ENCODE measurements around the gene MAGEA8.
"Not testable (repeated sequence)": the region's sequence is repeated elsewhere in the genome, so short reads cannot be mapped to it uniquely, and the experiment has no call there.

MAGEA8 gene

GRCh38 chrX:149881081-149881711 is at the start of gene MAGEA8:
MAGEA8 (plus strand) TSS chrX:149881183; CDS start chrX:149884273, 3,090 bp downstream.
- no peak for DNase-seq (ENCODE audit: low spot score)

- DNase-seq (ENCODE audit: low spot score) = no peak
Observed at GRCh38 chrX:149831473-149831872, 49.5 kb upstream of the MAGEA8 start.

- DNase-seq (ENCODE audit: low spot score) = not testable (repeated sequence)
Observed at GRCh38 chrX:149836728-149837127, 44.3 kb upstream of the MAGEA8 start.

GRCh38 chrX:149837167-149837566 is 43.8 kb upstream of the MAGEA8 start:
- no peak for DNase-seq (ENCODE audit: low spot score)

- DNase-seq (ENCODE audit: low spot score) = no peak
Observed at GRCh38 chrX:149837639-149838038, 43.3 kb upstream of the MAGEA8 start.

GRCh38 chrX:149841929-149842328 is 39.1 kb upstream of the MAGEA8 start:
- DNase-seq (ENCODE audit: low spot score) = no peak

GRCh38 chrX:149845385-149845784 is 35.6 kb upstream of the MAGEA8 start:
- DNase-seq (ENCODE audit: low spot score) = no peak

- DNase-seq (ENCODE audit: low spot score) = no peak
Observed at GRCh38 chrX:149846789-149847188, 34.2 kb upstream of the MAGEA8 start.

GRCh38 chrX:149848855-149849254 is 32.1 kb upstream of the MAGEA8 start:
- no peak for DNase-seq (ENCODE audit: low spot score)

- DNase-seq (ENCODE audit: low spot score) = no peak
Observed at GRCh38 chrX:149849787-149850186, 31.2 kb upstream of the MAGEA8 start.

- no peak for DNase-seq (ENCODE audit: low spot score)
Observed at GRCh38 chrX:149851864-149852263, 29.1 kb upstream of the MAGEA8 start.

- no peak for DNase-seq (ENCODE audit: low spot score)
Observed at GRCh38 chrX:149853925-149854324, 27.1 kb upstream of the MAGEA8 start.

GRCh38 chrX:149858592-149858991 is 22.4 kb upstream of the MAGEA8 start:
- no peak for DNase-seq (ENCODE audit: low spot score)

GRCh38 chrX:149860445-149860844 is 20.5 kb upstream of the MAGEA8 start:
- DNase-seq (ENCODE audit: low spot score) = no peak

GRCh38 chrX:149865390-149865789 is 15.6 kb upstream of the MAGEA8 start:
- no peak for DNase-seq (ENCODE audit: low spot score)

- DNase-seq (ENCODE audit: low spot score) = no peak
Observed at GRCh38 chrX:149867488-149867887, 13.5 kb upstream of the MAGEA8 start.

GRCh38 chrX:149870840-149871239 is 10.1 kb upstream of the MAGEA8 start:
- no peak for DNase-seq (ENCODE audit: low spot score)

GRCh38 chrX:149871433-149871832 is 9.6 kb upstream of the MAGEA8 start:
- DNase-seq (ENCODE audit: low spot score) = no peak

- no peak for DNase-seq (ENCODE audit: low spot score)
Observed at GRCh38 chrX:149871940-149872339, 9.0 kb upstream of the MAGEA8 start.

GRCh38 chrX:149877157-149877556 is 3.8 kb upstream of the MAGEA8 start:
- no peak for DNase-seq (ENCODE audit: low spot score)

GRCh38 chrX:149877636-149878035 is 3.3 kb upstream of the MAGEA8 start:
- no peak for DNase-seq (ENCODE audit: low spot score)

- not testable (repeated sequence) for DNase-seq (ENCODE audit: low spot score)
Observed at GRCh38 chrX:149890828-149891227, 9.8 kb downstream of the MAGEA8 start.

- DNase-seq (ENCODE audit: low spot score) = no peak
Observed at GRCh38 chrX:149898554-149898953, 17.6 kb downstream of the MAGEA8 start.
